Tibial artery (tissue), 4 donors: Measurements from ENCODE around the gene NUDT16L1.

ENCODE experiments used
- DNase-seq, 2 donors: peaks; one replicate each; pipeline ENCODE4 v3.0.0-alpha.2; 2019
- H3K27ac ChIP-seq, 2 donors: fragments of 200-600 bp; sonication (generic) in 1 of 2; 1 replicate in 1 of 2; 2 replicates in 1 of 2; pipeline ENCODE4 v1.5.1; 2018 to 2019; ENCODE audit warnings: mild to moderate bottlenecking in 1 of 2
- H3K27me3 ChIP-seq, 2 donors: fragments of 200-600 bp; sonication (generic) in 1 of 2; one replicate each; pipeline versions ENCODE4 v1.5.1 to v1.6.0; 2016 to 2019
- H3K36me3 ChIP-seq, 3 donors: fragments of 200-600 bp; sonication (generic) in 2 of 3; one replicate each; pipeline ENCODE4 v1.5.1; 2016 to 2019; ENCODE audit warnings: mild to moderate bottlenecking in 2 of 3
- H3K4me1 ChIP-seq, 4 donors: fragments of 200-600 bp; sonication (generic) in 2 of 4; 1 replicate in 3 of 4; 2 replicates in 1 of 4; pipeline ENCODE4 v1.5.1; 2016 to 2019
- H3K4me3 ChIP-seq, 2 donors: fragments of 200-600 bp; sonication (generic) in 1 of 2; 1 replicate in 1 of 2; 2 replicates in 1 of 2; pipeline ENCODE4 v1.5.1; 2018 to 2019; ENCODE audit warnings: mild to moderate bottlenecking in 2 of 2
- H3K9me3 ChIP-seq, 3 donors: fragments of 200-600 bp; sonication (generic) in 1 of 3; one replicate each; pipeline ENCODE4 v1.5.1; 2016 to 2019
- intact Hi-C: fragments of 100-400 bp; cut with DNase I; formaldehyde crosslinking; loops from one replicate; pipeline ENCODE4 v1.15.0; 2023; ENCODE audit warnings: low total_unique reads
- TF ChIP-seq, protein P1 (sequence below), 2 experiments: fragments of 200-600 bp in 1 of 2; fragments of 450-650 bp in 1 of 2; IDR thresholded peaks; one replicate each; pipeline ENCODE4 v1.5.1; 2017 to 2019; ENCODE audit warnings: antibody characterized with exemption in 2 of 2, mild to moderate bottlenecking in 1 of 2, moderate library complexity in 1 of 2

The NUDT16L1 gene

DNA sequence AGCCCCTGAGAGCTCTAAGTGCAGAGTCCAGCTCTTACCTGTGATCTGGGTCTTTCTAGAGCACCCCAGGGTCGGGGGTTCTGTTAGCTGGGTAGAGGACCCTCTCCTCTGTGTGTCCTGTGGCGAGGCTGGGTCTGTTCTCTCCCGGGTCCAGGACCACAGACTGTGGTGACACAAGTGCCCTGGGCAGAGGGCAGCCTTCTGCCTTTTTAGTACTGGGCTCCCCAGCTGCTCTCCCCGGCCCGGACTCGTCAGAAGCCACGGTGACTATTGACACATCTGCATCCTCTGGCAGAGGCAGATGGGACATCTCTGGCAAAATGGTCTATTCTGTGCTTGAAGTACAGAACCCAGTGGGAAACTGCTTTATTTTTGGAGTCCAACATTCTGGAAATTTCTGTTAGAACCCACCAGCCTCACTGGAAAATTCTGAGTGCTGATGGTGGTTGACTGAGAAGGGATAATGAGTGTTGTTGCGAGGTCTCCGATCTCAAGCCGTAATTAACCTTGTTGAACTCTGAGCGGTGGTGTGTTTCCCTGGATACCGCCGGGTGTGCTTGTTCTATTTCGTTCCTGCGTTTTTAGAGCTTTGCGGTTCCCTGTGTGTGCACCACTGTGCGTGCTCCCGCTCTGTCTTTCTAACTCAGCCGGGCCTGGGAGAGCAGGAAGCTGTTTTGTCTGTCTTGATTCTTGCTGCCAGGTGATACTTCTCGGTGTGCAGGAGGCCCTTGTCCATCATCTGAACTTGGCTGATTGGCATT is 26.0 kb upstream of the NUDT16L1 start:
- Histone ChIP-seq H3K4me3 (no peak overlapping the region), H3K27me3 (no peaks in the 10 kb centered on the region), H3K27ac (no peak overlapping the region), H3K4me1 (peaks cover 0 to 7% (median 0%) of the 10 kb centered on the region in 4 donors), H3K9me3 (no peaks in the 10 kb centered on the region), H3K36me3 (peaks cover 35 to 95% (median 73%) of the 10 kb centered on the region in 3 donors)
- intact Hi-C loops: no loop called here
- DNase-seq: no peak
- TF ChIP-seq, protein P1, sequence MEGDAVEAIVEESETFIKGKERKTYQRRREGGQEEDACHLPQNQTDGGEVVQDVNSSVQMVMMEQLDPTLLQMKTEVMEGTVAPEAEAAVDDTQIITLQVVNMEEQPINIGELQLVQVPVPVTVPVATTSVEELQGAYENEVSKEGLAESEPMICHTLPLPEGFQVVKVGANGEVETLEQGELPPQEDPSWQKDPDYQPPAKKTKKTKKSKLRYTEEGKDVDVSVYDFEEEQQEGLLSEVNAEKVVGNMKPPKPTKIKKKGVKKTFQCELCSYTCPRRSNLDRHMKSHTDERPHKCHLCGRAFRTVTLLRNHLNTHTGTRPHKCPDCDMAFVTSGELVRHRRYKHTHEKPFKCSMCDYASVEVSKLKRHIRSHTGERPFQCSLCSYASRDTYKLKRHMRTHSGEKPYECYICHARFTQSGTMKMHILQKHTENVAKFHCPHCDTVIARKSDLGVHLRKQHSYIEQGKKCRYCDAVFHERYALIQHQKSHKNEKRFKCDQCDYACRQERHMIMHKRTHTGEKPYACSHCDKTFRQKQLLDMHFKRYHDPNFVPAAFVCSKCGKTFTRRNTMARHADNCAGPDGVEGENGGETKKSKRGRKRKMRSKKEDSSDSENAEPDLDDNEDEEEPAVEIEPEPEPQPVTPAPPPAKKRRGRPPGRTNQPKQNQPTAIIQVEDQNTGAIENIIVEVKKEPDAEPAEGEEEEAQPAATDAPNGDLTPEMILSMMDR (IDR thresholded peaks at IDR 0.05): no peak

DNA sequence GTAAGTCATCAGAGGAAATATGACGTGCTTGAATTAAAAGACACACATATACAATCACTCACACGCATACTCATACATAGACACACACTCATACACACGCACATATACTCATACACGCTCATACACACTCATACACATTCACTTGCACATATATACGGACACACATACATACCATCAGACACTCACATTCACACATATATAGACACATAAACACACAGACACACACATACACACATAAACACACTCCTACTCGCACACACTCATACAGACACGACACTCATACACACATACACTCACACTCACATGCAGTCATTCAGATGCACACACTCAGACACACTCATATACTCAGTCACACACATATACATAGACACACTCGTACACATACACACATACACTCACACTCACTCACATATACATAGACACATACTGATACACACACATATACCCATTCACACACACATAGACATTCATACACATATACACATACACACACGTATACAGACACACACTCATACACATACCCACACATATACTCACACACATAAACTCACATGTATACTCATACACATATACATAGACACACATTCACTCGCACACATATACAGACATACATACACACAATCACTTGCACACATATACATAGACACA is 24.9 kb upstream of the NUDT16L1 start:
- H3K27me3 ChIP-seq: no peaks in the 10 kb centered on the region
- TF ChIP-seq, protein P1 (IDR thresholded peaks at IDR 0.05): no peak
- H3K4me1 ChIP-seq: peaks cover 0 to 7% (median 0%) of the 10 kb centered on the region in 4 donors
- no peak overlapping the region for H3K4me3 ChIP-seq
- peaks cover 39 to 99% (median 82%) of the 10 kb centered on the region in 3 donors for H3K36me3 ChIP-seq
- no peak for DNase-seq
- intact Hi-C loops: no loop called here
- no peaks in the 10 kb centered on the region for H3K9me3 ChIP-seq
- no peak overlapping the region for H3K27ac ChIP-seq

DNA sequence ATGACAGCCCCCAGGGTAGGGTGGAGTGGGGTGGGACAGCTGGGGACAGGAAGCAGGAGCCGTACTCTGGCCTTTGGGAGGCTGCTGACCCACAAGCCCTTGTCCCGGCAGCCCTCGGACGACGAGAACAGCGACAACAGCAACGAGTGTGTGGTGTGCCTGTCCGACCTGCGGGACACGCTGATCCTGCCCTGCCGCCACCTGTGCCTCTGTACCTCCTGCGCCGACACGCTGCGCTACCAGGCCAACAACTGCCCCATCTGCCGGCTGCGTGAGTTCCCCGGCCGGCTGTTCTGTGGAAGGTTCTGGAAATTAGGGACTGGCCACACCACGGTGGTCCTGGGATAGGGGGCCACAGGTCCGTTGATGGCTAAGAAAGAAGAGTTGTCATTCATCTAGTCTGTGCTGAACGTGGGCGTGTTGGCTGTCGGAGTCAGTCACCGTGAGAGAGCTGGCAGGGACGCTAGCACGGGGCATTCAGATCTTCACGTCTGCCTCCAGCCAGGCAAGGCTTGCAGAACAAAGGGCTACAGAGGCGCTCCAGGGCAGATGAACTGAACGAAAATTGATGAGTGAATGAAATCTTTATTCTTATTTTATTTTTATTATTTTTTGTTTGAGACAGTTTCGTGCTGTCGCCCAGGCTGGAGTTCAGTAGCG is 19.8 kb upstream of the NUDT16L1 start:
- no peak for DNase-seq
- intact Hi-C loops: no loop called here
- H3K36me3 ChIP-seq: peaks cover 47 to 94% (median 75%) of the 10 kb centered on the region in 3 donors

DNA sequence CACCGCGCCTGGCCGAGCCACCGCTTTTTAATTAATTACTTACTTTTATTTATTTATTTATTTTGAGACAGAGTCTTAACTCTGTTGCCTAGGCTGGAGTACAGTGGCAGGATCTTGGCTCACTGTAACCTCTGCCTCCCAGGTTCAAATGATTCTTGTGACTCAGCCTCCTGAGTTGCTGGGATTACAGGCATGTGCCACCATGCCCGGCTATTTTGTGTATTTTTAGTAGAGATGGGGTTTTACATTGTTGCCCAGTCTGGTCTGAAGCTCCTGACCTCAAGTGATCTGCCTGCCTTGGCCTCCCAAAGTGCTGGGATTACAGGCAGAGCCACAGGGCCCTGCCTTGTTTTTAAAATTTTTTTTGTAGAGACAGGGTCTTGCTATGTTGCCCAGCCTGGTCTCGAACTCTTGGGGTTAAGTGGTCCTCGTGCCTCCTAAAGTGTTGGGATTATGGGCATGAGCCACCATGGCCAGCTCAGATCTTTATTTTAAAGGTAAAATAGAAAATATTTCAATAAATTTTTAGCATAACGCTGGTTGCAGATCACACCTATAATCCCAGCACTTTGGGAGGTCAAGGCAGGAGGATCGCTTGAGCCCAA is 18.3 kb upstream of the NUDT16L1 start:
- DNase-seq: no peak
- Histone ChIP-seq H3K4me1 (no peaks in the 10 kb centered on the region), H3K27me3 (no peaks in the 10 kb centered on the region), H3K27ac (no peak overlapping the region), H3K36me3 (peaks cover 34 to 93% (median 66%) of the 10 kb centered on the region in 3 donors), H3K4me3 (no peak overlapping the region), H3K9me3 (no peaks in the 10 kb centered on the region)
- TF ChIP-seq, protein P1 (IDR thresholded peaks at IDR 0.05): no peak
- intact Hi-C loops: no loop called here

More for the DNA sequence above, 19.8 kb upstream of the NUDT16L1 start:
- H3K4me1 ChIP-seq: no peaks in the 10 kb centered on the region
- no peak overlapping the region for H3K27ac ChIP-seq
- TF ChIP-seq, protein P1 (IDR thresholded peaks at IDR 0.05): no peak
- H3K9me3 ChIP-seq: no peaks in the 10 kb centered on the region
- H3K4me3 ChIP-seq: no peak overlapping the region
- no peaks in the 10 kb centered on the region for H3K27me3 ChIP-seq
